Astrocyte of the cerebellum (primary cell): Measurements from ENCODE around the gene CDC42BPB.

ENCODE experiments used
- DNase-seq: peaks from one replicate; pipeline ENCODE4 v3.0.0-alpha.2; 2011; ENCODE audit warnings: low read depth
- H3K4me3 ChIP-seq: 2 replicates; pipeline ENCODE4 v1.5.1; 2011; ENCODE audit warnings: mild to moderate bottlenecking, low read depth, low read length, moderate library complexity
- in situ Hi-C: cut with HindIII; loops from 2 replicates; pipeline ENCODE4 v1.10.0; 2017; ENCODE audit warnings: low sequenced_read_pairs
- TF ChIP-seq, protein P1 (sequence below): IDR thresholded peaks from 2 replicates; pipeline ENCODE4 v1.5.1; 2012; ENCODE audit warnings: low read length, low read depth, moderate library complexity, mild to moderate bottlenecking; ENCODE audit errors: missing control alignments

Gene CDC42BPB

DNA sequence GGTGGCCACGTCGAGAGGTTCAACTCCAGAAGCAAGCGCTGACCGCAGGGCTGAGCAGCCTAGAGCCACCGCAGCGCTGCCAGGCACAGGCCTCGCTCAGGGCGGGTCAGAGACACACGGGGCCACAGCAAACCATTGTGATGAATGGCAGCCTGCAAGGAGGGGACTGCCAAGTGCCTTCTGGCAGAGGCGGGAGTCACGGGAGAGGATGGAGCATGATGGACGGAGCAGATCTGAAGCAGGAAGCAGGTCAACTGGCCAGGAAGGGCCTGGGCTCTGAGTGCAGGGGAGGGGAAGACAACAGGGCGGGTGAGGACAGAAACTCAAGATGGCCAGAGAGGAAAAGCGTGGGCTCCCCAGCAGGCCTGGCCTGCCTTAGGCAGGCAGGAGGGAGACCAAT, 49.8 kb downstream of the CDC42BPB start:
- TF ChIP-seq, protein P1, sequence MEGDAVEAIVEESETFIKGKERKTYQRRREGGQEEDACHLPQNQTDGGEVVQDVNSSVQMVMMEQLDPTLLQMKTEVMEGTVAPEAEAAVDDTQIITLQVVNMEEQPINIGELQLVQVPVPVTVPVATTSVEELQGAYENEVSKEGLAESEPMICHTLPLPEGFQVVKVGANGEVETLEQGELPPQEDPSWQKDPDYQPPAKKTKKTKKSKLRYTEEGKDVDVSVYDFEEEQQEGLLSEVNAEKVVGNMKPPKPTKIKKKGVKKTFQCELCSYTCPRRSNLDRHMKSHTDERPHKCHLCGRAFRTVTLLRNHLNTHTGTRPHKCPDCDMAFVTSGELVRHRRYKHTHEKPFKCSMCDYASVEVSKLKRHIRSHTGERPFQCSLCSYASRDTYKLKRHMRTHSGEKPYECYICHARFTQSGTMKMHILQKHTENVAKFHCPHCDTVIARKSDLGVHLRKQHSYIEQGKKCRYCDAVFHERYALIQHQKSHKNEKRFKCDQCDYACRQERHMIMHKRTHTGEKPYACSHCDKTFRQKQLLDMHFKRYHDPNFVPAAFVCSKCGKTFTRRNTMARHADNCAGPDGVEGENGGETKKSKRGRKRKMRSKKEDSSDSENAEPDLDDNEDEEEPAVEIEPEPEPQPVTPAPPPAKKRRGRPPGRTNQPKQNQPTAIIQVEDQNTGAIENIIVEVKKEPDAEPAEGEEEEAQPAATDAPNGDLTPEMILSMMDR = no peak
- no peak for DNase-seq
- no peak overlapping the region for H3K4me3 ChIP-seq
- in situ Hi-C loops = no loop called here

DNA sequence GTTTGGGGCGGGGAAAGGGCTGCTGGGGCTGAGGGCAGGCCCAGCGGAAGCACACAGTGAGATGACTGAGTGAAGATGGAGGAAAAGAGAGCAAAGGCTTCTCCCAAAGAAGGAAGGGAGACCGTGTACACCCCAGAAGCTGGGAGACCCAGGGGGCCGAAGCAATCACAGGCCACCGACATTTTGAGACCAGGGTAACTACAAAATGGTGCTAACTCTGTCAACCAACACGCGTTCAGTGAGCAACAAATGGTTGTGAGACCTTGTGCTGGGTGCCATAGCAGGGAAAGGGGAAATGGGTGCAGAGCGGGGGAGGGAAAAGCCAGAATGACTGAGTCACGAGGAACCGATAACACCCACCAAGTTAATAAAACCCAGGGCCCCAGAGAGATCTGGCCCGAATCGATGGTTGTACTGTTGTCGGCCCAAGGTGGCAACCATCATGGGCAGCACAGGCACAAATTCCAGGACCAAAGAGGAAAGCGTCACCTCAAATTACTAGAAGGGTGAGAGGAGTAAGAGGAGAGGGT, 50.3 kb downstream of the CDC42BPB start:
- TF ChIP-seq, protein P1 = no peak
- no peak for DNase-seq
- in situ Hi-C loops = no loop called here
- no peak overlapping the region for H3K4me3 ChIP-seq

DNA sequence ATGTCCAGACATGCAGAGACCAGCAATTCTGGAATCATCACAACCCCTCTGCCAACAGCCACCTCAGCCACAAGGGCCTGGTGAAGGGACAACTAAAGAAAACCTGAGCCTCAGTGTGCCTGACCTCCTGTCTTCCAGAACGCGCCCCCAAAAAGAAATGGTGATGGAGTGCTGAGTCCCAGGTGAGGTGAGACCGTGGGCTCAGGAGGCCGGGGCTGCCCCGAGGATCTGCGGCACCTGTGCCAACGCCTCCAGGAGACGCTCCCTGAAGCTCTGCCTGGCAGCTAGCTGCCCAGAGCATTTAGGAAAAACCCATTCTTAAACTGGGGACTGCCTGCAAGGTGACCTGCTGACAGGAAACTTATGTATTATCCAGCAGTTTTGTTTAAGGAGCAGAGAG, 51.2 kb downstream of the CDC42BPB start:
- H3K4me3 ChIP-seq = no peak overlapping the region
- DNase-seq = no peak
- in situ Hi-C loops = no loop called here
- TF ChIP-seq, protein P1 = no peak

DNA sequence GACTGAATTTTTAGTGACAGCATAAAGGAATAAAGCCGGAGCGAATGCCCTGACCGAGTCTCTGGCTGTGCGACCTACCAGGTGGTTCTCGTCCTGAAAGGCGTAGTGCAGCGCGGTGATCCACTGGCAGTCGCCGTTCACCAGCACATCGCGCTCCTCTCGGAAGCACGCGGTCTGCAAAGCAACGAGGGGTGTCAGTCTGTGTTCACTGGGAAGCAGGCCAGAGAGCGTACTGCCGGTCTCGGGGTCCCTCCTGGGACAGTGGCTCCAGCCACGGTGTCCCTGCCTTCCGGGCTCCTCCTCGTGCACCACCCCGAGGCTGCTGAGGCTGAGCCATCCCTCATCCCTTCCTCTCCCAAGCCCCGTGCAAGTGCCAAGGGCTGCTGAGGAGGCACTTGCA, 53.5 kb downstream of the CDC42BPB start:
- no peak for DNase-seq
- in situ Hi-C loops = no loop called here
- TF ChIP-seq, protein P1 = no peak
- no peak overlapping the region for H3K4me3 ChIP-seq

DNA sequence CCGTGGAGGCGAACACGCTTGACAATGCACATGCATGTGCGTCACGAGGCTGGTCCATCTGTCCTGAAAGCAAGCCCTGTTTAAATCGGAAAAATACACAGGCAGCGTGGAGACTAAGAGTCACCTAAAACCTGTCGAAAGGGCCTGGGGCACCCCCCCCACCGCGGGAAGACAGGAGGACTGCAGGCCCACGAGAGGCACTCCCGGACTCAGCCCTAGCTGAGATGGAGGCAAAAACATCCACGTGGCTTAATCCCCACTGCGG, 54.1 kb downstream of the CDC42BPB start:
- no peak for DNase-seq
- in situ Hi-C loops = no loop called here
- H3K4me3 ChIP-seq = no peak overlapping the region
- TF ChIP-seq, protein P1 = no peak

DNA sequence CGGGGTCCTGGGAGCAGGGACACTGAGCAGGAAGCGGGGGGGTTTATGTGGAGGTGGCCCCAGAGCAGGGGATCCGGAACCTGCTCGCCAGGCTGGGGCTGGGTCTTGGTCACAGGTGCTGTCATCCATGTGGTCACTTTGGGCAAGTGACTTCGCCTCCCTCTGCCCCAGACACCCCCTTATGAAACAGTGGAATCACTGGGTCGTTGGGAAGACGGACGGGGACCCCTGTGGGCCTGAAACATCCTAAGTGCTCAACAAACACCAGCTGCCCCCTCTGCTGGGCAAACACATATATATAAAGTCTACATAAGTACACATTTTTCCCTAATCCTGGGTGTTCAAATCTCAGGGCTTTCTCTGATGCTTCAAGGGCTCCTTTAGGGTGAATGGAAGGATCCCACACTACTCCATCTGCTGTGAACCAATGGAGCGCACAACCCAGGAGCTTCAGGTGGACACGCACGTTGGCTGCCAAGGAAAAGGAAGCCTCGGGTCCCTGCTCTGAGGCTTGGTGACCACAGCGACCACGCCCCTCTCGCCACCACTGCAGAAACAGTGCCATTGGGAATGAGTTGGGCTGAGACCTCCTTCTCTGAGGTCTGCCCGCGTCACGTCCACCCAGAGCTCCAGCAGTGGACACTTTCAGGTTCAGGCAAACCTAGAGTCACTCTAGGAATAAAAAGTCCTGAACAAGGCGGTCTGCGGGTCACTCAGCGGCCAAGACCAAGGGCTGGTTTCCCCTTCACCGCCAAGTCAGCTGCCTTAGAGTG, 54.6 kb downstream of the CDC42BPB start:
- in situ Hi-C loops = no loop called here
- no peak overlapping the region for H3K4me3 ChIP-seq
- TF ChIP-seq, protein P1 = peak; percentile 18
- no peak for DNase-seq
